ENCODE results near the gene GDF10. TPM values are rescaled to one million over a fixed set of nuclear protein-coding genes. Genes with fewer than 3 reads are reported as not detected.

Gene GDF10
- total and polyA plus RNA-seq, 4 donors = 2.3 to 34.7 (median 16.6) TPM

DNA sequence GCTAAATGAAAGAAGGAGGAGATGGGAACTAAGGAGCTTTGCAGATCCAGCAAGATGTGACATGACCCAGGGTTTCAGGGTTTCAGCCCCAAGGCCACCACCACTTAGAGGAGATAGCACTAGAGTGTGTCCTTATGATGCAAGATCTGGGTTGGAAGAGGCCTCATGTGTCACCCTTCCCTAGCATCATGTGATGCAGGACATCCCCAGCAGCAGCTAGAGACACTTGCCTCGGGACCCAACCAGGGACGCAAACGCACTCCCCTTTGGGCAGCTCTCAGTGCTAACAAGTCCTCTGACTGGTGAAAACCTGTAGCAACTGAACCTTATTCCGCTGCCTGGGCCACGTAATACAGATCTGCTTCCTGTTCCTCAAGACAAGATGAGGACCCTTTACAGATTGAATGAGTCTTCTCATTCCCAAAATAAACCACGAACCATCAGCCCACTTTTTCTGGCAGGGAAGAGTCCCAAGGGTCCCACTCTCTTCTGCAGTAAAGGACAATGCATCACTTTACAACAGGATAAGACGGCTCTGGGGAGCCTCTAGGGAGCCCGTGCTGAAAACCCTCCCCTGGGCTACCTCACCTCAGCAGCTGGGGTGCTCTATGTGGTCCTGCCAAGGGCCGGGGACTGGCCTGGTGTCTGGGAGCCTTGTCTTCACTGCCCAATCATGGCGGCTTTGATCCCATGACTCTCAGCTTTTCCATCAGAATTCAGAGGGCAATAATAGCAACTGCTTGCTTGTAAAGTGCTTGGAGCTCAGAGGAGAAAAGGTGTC is 44.8 kb upstream of the GDF10 start:
- Histone ChIP-seq H3K27me3 (ENCODE audit: control insufficient read depth in 3 of 3, insufficient read depth in 3 of 3, low read length in 2 of 3) (no peaks in the 10 kb centered on the region), H3K36me3 (ENCODE audit: control insufficient read depth in 4 of 4, insufficient read depth in 4 of 4, low read length in 4 of 4) (no peaks in the 10 kb centered on the region), H3K9ac (ENCODE audit: insufficient read depth in 1 of 2, low read length in 2 of 2) (no peak overlapping the region), H3K9me3 (ENCODE audit: control insufficient read depth in 4 of 4, insufficient read depth in 3 of 4, low read length in 3 of 4) (peaks cover 0 to 2% (median 0%) of the 10 kb centered on the region in 4 donors), H3K4me1 (ENCODE audit: control insufficient read depth in 5 of 5, insufficient read depth in 5 of 5, low read length in 5 of 5) (no peaks in the 10 kb centered on the region), H3K27ac (ENCODE audit: low read depth in 1 of 2, low read length in 1 of 2) (no peak overlapping the region), H3K4me3 (no peak overlapping the region)
- TF ChIP-seq, protein P1, sequence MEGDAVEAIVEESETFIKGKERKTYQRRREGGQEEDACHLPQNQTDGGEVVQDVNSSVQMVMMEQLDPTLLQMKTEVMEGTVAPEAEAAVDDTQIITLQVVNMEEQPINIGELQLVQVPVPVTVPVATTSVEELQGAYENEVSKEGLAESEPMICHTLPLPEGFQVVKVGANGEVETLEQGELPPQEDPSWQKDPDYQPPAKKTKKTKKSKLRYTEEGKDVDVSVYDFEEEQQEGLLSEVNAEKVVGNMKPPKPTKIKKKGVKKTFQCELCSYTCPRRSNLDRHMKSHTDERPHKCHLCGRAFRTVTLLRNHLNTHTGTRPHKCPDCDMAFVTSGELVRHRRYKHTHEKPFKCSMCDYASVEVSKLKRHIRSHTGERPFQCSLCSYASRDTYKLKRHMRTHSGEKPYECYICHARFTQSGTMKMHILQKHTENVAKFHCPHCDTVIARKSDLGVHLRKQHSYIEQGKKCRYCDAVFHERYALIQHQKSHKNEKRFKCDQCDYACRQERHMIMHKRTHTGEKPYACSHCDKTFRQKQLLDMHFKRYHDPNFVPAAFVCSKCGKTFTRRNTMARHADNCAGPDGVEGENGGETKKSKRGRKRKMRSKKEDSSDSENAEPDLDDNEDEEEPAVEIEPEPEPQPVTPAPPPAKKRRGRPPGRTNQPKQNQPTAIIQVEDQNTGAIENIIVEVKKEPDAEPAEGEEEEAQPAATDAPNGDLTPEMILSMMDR (IDR thresholded peaks at IDR 0.05; ENCODE audit: control extremely low read depth, extremely low read depth) = no peak
- DNase-seq = no peak
- no peak for ATAC-seq (ENCODE audit: insufficient read depth, low FRiP score)
- WGBS, 2 donors = 61 to 79% methylated on average over 10 of the region's 10 CpGs

DNA sequence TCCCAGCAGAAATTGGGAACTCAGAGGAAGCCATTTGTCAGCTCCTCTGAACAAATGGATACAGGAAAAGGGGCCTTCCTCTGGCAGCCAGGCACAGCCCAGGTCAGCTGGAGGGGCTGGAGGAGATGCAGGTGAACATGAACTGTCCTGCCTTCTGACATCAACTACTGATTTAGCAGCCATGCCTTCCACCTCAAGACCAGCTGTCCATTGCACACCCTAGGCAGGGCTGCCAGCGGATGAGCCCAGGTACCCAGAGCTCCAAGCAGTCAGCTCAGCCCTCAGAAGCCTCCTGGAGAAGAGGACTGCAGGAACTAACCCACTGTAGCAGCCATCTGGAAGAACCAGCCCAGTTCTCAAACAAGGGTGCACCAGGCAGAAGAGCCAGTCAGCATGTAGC is 44.1 kb upstream of the GDF10 start:
- TF ChIP-seq, protein P1 (IDR thresholded peaks at IDR 0.05; ENCODE audit: control extremely low read depth, extremely low read depth) = no peak
- H3K36me3 ChIP-seq (ENCODE audit: control insufficient read depth in 4 of 4, insufficient read depth in 4 of 4, low read length in 4 of 4) = no peaks in the 10 kb centered on the region
- H3K27me3 ChIP-seq (ENCODE audit: control insufficient read depth in 3 of 3, insufficient read depth in 3 of 3, low read length in 2 of 3) = no peaks in the 10 kb centered on the region
- H3K9ac ChIP-seq (ENCODE audit: insufficient read depth in 1 of 2, low read length in 2 of 2) = no peak overlapping the region
- peaks cover 0 to 2% (median 0%) of the 10 kb centered on the region in 4 donors for H3K9me3 ChIP-seq (ENCODE audit: control insufficient read depth in 4 of 4, insufficient read depth in 3 of 4, low read length in 3 of 4)
- H3K4me1 ChIP-seq (ENCODE audit: control insufficient read depth in 5 of 5, insufficient read depth in 5 of 5, low read length in 5 of 5) = no peaks in the 10 kb centered on the region
- 93 to 95% methylated on average over 1 of the region's 1 CpG for WGBS, 2 donors
- DNase-seq (no peak), ATAC-seq (ENCODE audit: insufficient read depth, low FRiP score) (no peak)
- no peak overlapping the region for H3K27ac ChIP-seq (ENCODE audit: low read depth in 1 of 2, low read length in 1 of 2)
- H3K4me3 ChIP-seq = no peak overlapping the region

DNA sequence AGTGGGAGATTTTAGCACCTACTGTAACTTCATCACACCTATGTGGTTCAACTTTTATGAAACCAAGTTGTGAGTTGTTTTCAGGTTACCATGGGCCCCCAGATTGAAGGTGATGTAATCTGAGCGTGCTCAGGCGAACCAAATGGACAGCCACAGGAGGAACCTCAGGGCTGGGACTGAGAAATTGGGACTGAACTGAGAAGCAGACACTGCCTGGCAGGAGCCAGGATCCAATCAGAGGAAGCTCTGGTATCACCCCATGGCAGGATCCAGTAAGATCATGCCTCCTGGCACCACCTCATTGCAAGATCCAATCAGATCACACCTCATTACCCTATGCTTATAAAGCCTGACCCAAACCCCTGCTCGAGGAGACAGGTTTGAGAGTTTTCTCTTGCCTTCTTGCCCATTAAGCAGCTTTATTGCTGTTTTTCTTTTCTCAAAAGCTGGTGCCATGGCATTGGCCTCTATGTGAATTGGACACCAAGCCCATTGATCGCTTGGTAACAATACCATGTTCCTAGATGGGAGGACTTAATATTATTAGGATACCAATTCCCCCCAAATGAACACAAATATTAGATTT is 43.2 kb upstream of the GDF10 start:
- no peak overlapping the region for H3K4me3 ChIP-seq
- H3K36me3 ChIP-seq (ENCODE audit: control insufficient read depth in 4 of 4, insufficient read depth in 4 of 4, low read length in 4 of 4) = no peaks in the 10 kb centered on the region
- H3K9me3 ChIP-seq (ENCODE audit: control insufficient read depth in 4 of 4, insufficient read depth in 3 of 4, low read length in 3 of 4) = peaks cover 0 to 2% (median 0%) of the 10 kb centered on the region in 4 donors
- no peaks in the 10 kb centered on the region for H3K4me1 ChIP-seq (ENCODE audit: control insufficient read depth in 5 of 5, insufficient read depth in 5 of 5, low read length in 5 of 5)
- TF ChIP-seq, protein P1 (IDR thresholded peaks at IDR 0.05; ENCODE audit: control extremely low read depth, extremely low read depth) = no peak
- H3K9ac ChIP-seq (ENCODE audit: insufficient read depth in 1 of 2, low read length in 2 of 2) = no peak overlapping the region
- no peak for DNase-seq
- no peak overlapping the region for H3K27ac ChIP-seq (ENCODE audit: low read depth in 1 of 2, low read length in 1 of 2)
- H3K27me3 ChIP-seq (ENCODE audit: control insufficient read depth in 3 of 3, insufficient read depth in 3 of 3, low read length in 2 of 3) = no peaks in the 10 kb centered on the region
- no peak for ATAC-seq (ENCODE audit: insufficient read depth, low FRiP score)
- 55 to 62% methylated on average over 4 of the region's 4 CpGs for WGBS, 2 donors
